HG03064 (cell line): ENCODE results near the gene CRYGN.

Experiments
- ATAC-seq: cut with Tn5 transposase; IDR thresholded peaks from one replicate; pipeline ENCODE4 v1.9.1; 2021; ENCODE audit warnings: low read depth; ENCODE audit not compliant: unreplicated experiment

Gene CRYGN

GRCh38 chr7:151440799-151441445, 981 bp upstream of the CRYGN start:
- no peak for ATAC-seq

- no peak for ATAC-seq
Measured at GRCh38 chr7:151438864-151439601, 908 bp downstream of the CRYGN start.

- no peak for ATAC-seq
Measured at GRCh38 chr7:151437866-151438516, 1.9 kb downstream of the CRYGN start.

- no peak for ATAC-seq
Measured at GRCh38 chr7:151437159-151437553, 2.8 kb downstream of the CRYGN start.

- no peak for ATAC-seq
Measured at GRCh38 chr7:151436446-151437158, 3.3 kb downstream of the CRYGN start.

GRCh38 chr7:151435971-151436370, 4.0 kb downstream of the CRYGN start:
- no peak for ATAC-seq

- ATAC-seq: no peak
Measured at GRCh38 chr7:151435103-151435916, 4.6 kb downstream of the CRYGN start.

GRCh38 chr7:151434549-151434948, 5.4 kb downstream of the CRYGN start:
- no peak for ATAC-seq

GRCh38 chr7:151433721-151434400, 6.1 kb downstream of the CRYGN start:
- ATAC-seq: no peak

- peak; percentile 55 for ATAC-seq
Measured at GRCh38 chr7:151432658-151433521, 7.1 kb downstream of the CRYGN start.

- ATAC-seq: no peak
Measured at GRCh38 chr7:151431768-151432311, 8.1 kb downstream of the CRYGN start.

- ATAC-seq: no peak
Measured at GRCh38 chr7:151431281-151431767, 8.6 kb downstream of the CRYGN start.

GRCh38 chr7:151430391-151431205, 9.3 kb downstream of the CRYGN start:
- no peak for ATAC-seq

GRCh38 chr7:151429560-151430331, 10.2 kb downstream of the CRYGN start:
- peak; percentile 51 for ATAC-seq

GRCh38 chr7:151429237-151429559, 10.7 kb downstream of the CRYGN start:
- no peak for ATAC-seq

GRCh38 chr7:151428378-151429236, 11.3 kb downstream of the CRYGN start:
- ATAC-seq: no peak
